ENCODE data around the gene SVIL. TPM values are rescaled to one million over a fixed set of nuclear protein-coding genes. Genes with fewer than 3 reads are reported as not detected.
"Not testable (repeated sequence)": the region's sequence is repeated elsewhere in the genome, so short reads cannot be mapped to it uniquely, and the experiment has no call there.

Gene SVIL
- total RNA-seq, 2 experiments from 2014 or later, result 0.47 to 1.5 TPM

- no peak for TF ChIP-seq EZH2phosphoT487 (IDR thresholded peaks at IDR 0.05; ENCODE audit: borderline replicate concordance, low read depth, low read length)
- no peak for TF ChIP-seq CTCF (conservative IDR thresholded peaks at IDR 0.05; ENCODE audit: low read length)
- H3K4me1 ChIP-seq (ENCODE audit: insufficient read depth, low read length, poor library complexity, severe bottlenecking), result no peaks in the 10 kb centered on the region
- no peaks in the 10 kb centered on the region for H4K20me1 ChIP-seq (ENCODE audit: insufficient read depth, low read length)
- H3K36me3 ChIP-seq (ENCODE audit: insufficient read depth, low read length), result no peaks in the 10 kb centered on the region
- no peak overlapping the region for H3K4me2 ChIP-seq (ENCODE audit: low read length)
- H3K4me3 ChIP-seq (ENCODE audit: low read depth, low read length, poor library complexity, severe bottlenecking), result no peak overlapping the region
- BruUV-seq (replicated peaks), result no TSS peak
- DNase-seq (ENCODE audit: low spot score), result no peak
- no peak overlapping the region for H2AFZ ChIP-seq (ENCODE audit: low read length)
- ChIA-PET CTCF (ENCODE audit: unreplicated experiment) (no interaction called here), POLR2A (no interaction called here)
- no peaks in the 10 kb centered on the region for H3K9me3 ChIP-seq (ENCODE audit: low read length)
- H3K79me2 ChIP-seq (ENCODE audit: insufficient read depth, low read depth, low read length), result no peaks in the 10 kb centered on the region
- intact Hi-C loops (cut with micrococcal nuclease; ENCODE audit: unreplicated experiment), result no loop called here
- no peaks in the 10 kb centered on the region for H3K9me2 ChIP-seq (ENCODE audit: insufficient read depth, low read length)
- no peak overlapping the region for H3K27ac ChIP-seq (ENCODE audit: low read depth, low read length, poor library complexity, severe bottlenecking)
Measured at GRCh38 chr10:29583674-29584073, 51.1 kb downstream of the SVIL start.

- POLR2A ChIA-PET; intact Hi-C loops (cut with micrococcal nuclease; ENCODE audit: unreplicated experiment); CTCF ChIA-PET (ENCODE audit: unreplicated experiment); H3K9me2 ChIP-seq (ENCODE audit: insufficient read depth, low read length); H4K20me1 ChIP-seq (ENCODE audit: insufficient read depth, low read length); H3K79me2 ChIP-seq (ENCODE audit: insufficient read depth, low read depth, low read length); DNase-seq (ENCODE audit: low spot score); H3K36me3 ChIP-seq (ENCODE audit: insufficient read depth, low read length); H3K4me2 ChIP-seq (ENCODE audit: low read length); H3K27ac ChIP-seq (ENCODE audit: low read depth, low read length, poor library complexity, severe bottlenecking); H2AFZ ChIP-seq (ENCODE audit: low read length); BruUV-seq (replicated peaks); H3K4me1 ChIP-seq (ENCODE audit: insufficient read depth, low read length, poor library complexity, severe bottlenecking); H3K9me3 ChIP-seq (ENCODE audit: low read length); H3K4me3 ChIP-seq (ENCODE audit: low read depth, low read length, poor library complexity, severe bottlenecking): not testable (repeated sequence)
Measured at GRCh38 chr10:29582769-29583168, 52.0 kb downstream of the SVIL start.

- POLR2A ChIA-PET, result interaction anchor here (0.8 kb wide), 1 partner anchor 9 kb away, joined by 4 read pairs; no protein-coding TSS in a partner anchor
- DNase-seq (ENCODE audit: low spot score), result no peak
Measured at GRCh38 chr10:29579455-29579970, 55.3 kb downstream of the SVIL start.

More at GRCh38 chr10:29579455-29579970, 55.3 kb downstream of the SVIL start:
- H3K79me2 ChIP-seq (ENCODE audit: insufficient read depth, low read depth, low read length), result no peaks in the 10 kb centered on the region
- no peak overlapping the region for H3K4me2 ChIP-seq (ENCODE audit: low read length)
- H3K4me1 ChIP-seq (ENCODE audit: insufficient read depth, low read length, poor library complexity, severe bottlenecking), result no peaks in the 10 kb centered on the region
- no peak overlapping the region for H3K4me3 ChIP-seq (ENCODE audit: low read depth, low read length, poor library complexity, severe bottlenecking)
- no peak overlapping the region for H2AFZ ChIP-seq (ENCODE audit: low read length)
- BruUV-seq (replicated peaks), result no TSS peak
- H3K36me3 ChIP-seq (ENCODE audit: insufficient read depth, low read length), result no peaks in the 10 kb centered on the region
- no peaks in the 10 kb centered on the region for H3K9me2 ChIP-seq (ENCODE audit: insufficient read depth, low read length)
- CTCF ChIA-PET (ENCODE audit: unreplicated experiment), result no interaction called here
- no peaks in the 10 kb centered on the region for H4K20me1 ChIP-seq (ENCODE audit: insufficient read depth, low read length)
- H3K9me3 ChIP-seq (ENCODE audit: low read length), result no peaks in the 10 kb centered on the region
- TF ChIP-seq EZH2phosphoT487 (IDR thresholded peaks at IDR 0.05; ENCODE audit: borderline replicate concordance, low read depth, low read length), result no peak
- TF ChIP-seq CTCF (conservative IDR thresholded peaks at IDR 0.05; ENCODE audit: low read length), result no peak
- H3K27ac ChIP-seq (ENCODE audit: low read depth, low read length, poor library complexity, severe bottlenecking), result no peak overlapping the region
- intact Hi-C loops (cut with micrococcal nuclease; ENCODE audit: unreplicated experiment), result no loop called here
